Loucy (cell line): ENCODE measurements around the gene RAB27A.

Experiments
- H2AFZ ChIP-seq: fragments of 200-600 bp; sonication (generic); 2 replicates; pipeline ENCODE4 v1.6.0; 2016; ENCODE audit warnings: antibody characterized with exemption, mild to moderate bottlenecking, low read length, moderate library complexity
- H3F3A ChIP-seq: fragments of 200-600 bp; 2 replicates; pipeline ENCODE4 v1.6.0; 2016; ENCODE audit warnings: antibody characterized with exemption, low read depth, mild to moderate bottlenecking
- H3K27me3 ChIP-seq: fragments of 200-600 bp; sonication (generic); 2 replicates; pipeline ENCODE4 v1.6.1; 2014; ENCODE audit warnings: low read length, mild to moderate bottlenecking; ENCODE audit not compliant: insufficient read depth, poor library complexity, severe bottlenecking
- H3K36me3 ChIP-seq: fragments of 200-600 bp; sonication (generic); 2 replicates; pipeline ENCODE4 v1.6.1; 2016; ENCODE audit warnings: low read length; ENCODE audit not compliant: insufficient read depth
- H3K4me1 ChIP-seq: fragments of 200-600 bp; sonication (generic); 2 replicates; pipeline ENCODE4 v1.5.1; 2014; ENCODE audit warnings: low read length, mild to moderate bottlenecking; ENCODE audit not compliant: insufficient read depth, poor library complexity, severe bottlenecking
- H3K4me2 ChIP-seq: fragments of 200-600 bp; sonication (generic); 2 replicates; pipeline ENCODE4 v1.6.0; 2014; ENCODE audit warnings: antibody characterized with exemption, low read length, low read depth, mild to moderate bottlenecking; ENCODE audit not compliant: poor library complexity, severe bottlenecking
- H3K4me3 ChIP-seq: fragments of 200-600 bp; sonication (generic); 2 replicates; pipeline ENCODE4 v1.5.1; 2014; ENCODE audit warnings: low read length, mild to moderate bottlenecking, mixed read lengths; ENCODE audit not compliant: poor library complexity, severe bottlenecking
- H3K79me2 ChIP-seq: fragments of 200-600 bp; sonication (generic); 2 replicates; pipeline ENCODE4 v1.6.1; 2014; ENCODE audit warnings: low read length; ENCODE audit not compliant: insufficient read depth
- H3K9ac ChIP-seq: fragments of 200-600 bp; sonication (generic); 2 replicates; pipeline ENCODE4 v1.6.0; 2014; ENCODE audit warnings: mild to moderate bottlenecking, low read depth, low read length, moderate library complexity; ENCODE audit not compliant: poor library complexity, severe bottlenecking
- H3K9me2 ChIP-seq: fragments of 200-600 bp; sonication (generic); replicated peaks from 2 replicates; pipeline ENCODE4 v1.6.1; 2016; ENCODE audit warnings: low read depth, low read length, mixed read lengths
- H3K9me3 ChIP-seq: fragments of 200-600 bp; sonication (generic); 2 replicates; pipeline ENCODE4 v1.6.1; 2014; ENCODE audit warnings: mild to moderate bottlenecking, antibody characterized with exemption, low read length, low read depth; ENCODE audit not compliant: insufficient read depth
- H4K20me1 ChIP-seq: fragments of 200-600 bp; sonication (generic); 2 replicates; pipeline ENCODE4 v1.6.0; 2014; ENCODE audit warnings: antibody characterized with exemption, low read length, mild to moderate bottlenecking; ENCODE audit not compliant: insufficient read depth, poor library complexity, severe bottlenecking
- EZH2phosphoT487 ChIP-seq: fragments of 200-600 bp; IDR thresholded peaks from 2 replicates; pipeline ENCODE4 v1.6.1; 2018; ENCODE audit warnings: antibody characterized with exemption, mild to moderate bottlenecking, moderate library complexity, borderline replicate concordance
- TF ChIP-seq, protein P1 (sequence below): fragments of 200-600 bp; sonication (generic); conservative IDR thresholded peaks from 2 replicates; pipeline ENCODE4 v1.5.1; 2014; ENCODE audit warnings: mild to moderate bottlenecking, antibody characterized with exemption, low read length

The RAB27A gene

DNA sequence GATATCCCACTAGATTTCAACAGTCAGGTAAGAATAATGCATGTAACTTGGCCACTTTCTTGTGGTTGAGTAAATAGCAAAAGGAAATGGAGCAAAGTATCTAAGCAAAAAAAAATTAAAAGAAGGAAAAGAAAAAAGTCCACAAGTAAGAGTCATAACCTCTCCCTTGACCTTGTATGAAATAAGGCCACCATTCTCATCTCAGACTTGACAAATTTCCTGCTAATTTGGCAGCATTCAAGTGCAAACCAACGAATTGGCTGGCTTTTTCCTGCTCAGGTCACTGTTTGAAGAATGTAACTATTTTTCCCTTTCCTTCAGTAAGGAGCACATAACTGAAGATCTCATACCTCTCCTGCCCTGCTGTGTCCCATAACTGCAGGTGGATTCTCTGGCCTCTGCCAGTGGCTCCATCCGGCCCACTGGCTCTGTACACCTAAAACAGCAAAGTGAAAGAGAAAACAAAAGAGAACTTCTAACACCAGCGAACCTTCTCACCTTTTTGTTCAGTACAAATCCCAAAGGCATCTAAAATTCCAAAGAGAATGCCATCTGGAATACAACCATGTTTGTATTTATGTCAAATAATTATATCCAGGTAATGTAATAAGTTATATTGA lies 59.5 kb downstream of the RAB27A start:
- Histone ChIP-seq H3K36me3 (peaks cover 51% of the 10 kb centered on the region), H3K9me2 (no peaks in the 10 kb centered on the region), H3K79me2 (peaks cover 14% of the 10 kb centered on the region; the same call in 1 of the 2 replicates), H3K27me3 (no peaks in the 10 kb centered on the region), H2AFZ (no peak overlapping the region), H4K20me1 (no peaks in the 10 kb centered on the region), H3K9me3 (no peaks in the 10 kb centered on the region), H3K4me3 (no peak overlapping the region), H3K9ac (peak overlapping the region; percentile 5), H3F3A (peaks cover 2% of the 10 kb centered on the region; the same call in 1 of the 2 replicates), H3K4me1 (peaks cover 31% of the 10 kb centered on the region), H3K4me2 (peak overlapping the region; percentile 4)
- TF ChIP-seq, protein P1, sequence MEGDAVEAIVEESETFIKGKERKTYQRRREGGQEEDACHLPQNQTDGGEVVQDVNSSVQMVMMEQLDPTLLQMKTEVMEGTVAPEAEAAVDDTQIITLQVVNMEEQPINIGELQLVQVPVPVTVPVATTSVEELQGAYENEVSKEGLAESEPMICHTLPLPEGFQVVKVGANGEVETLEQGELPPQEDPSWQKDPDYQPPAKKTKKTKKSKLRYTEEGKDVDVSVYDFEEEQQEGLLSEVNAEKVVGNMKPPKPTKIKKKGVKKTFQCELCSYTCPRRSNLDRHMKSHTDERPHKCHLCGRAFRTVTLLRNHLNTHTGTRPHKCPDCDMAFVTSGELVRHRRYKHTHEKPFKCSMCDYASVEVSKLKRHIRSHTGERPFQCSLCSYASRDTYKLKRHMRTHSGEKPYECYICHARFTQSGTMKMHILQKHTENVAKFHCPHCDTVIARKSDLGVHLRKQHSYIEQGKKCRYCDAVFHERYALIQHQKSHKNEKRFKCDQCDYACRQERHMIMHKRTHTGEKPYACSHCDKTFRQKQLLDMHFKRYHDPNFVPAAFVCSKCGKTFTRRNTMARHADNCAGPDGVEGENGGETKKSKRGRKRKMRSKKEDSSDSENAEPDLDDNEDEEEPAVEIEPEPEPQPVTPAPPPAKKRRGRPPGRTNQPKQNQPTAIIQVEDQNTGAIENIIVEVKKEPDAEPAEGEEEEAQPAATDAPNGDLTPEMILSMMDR: no peak
- no peak for TF ChIP-seq EZH2phosphoT487

DNA sequence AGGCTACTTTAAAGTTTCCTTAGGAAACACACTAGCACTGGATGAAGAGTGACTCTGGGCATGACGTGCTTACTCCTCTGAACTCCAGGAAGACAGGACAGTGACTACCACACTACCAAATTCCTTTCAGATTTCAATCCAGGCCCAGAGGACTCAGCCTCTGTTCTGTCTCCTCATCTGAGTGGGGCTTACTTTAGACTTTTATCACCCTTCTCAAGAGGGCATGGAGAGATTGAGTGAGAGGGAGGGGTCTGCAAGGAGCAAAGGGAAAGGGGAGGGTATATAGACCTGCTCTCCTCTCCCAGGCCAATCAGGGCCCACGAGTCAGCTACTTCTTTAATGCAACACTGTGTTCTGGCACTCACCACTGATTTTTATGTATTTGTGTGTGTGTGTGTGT lies 63.5 kb downstream of the RAB27A start:
- Histone ChIP-seq H3K4me3 (no peak overlapping the region), H3K79me2 (peaks cover 4% of the 10 kb centered on the region; the same call in 1 of the 2 replicates), H3K4me2 (no peak overlapping the region), H3K9me2 (no peaks in the 10 kb centered on the region), H3K9ac (no peak overlapping the region), H3F3A (peaks cover 12% of the 10 kb centered on the region; the same call in 1 of the 2 replicates), H3K27me3 (no peaks in the 10 kb centered on the region), H3K4me1 (peaks cover 71% of the 10 kb centered on the region), H4K20me1 (no peaks in the 10 kb centered on the region), H3K9me3 (no peaks in the 10 kb centered on the region), H2AFZ (no peak overlapping the region), H3K36me3 (peaks cover 35% of the 10 kb centered on the region)
- TF ChIP-seq EZH2phosphoT487: no peak
- TF ChIP-seq, protein P1: no peak

DNA sequence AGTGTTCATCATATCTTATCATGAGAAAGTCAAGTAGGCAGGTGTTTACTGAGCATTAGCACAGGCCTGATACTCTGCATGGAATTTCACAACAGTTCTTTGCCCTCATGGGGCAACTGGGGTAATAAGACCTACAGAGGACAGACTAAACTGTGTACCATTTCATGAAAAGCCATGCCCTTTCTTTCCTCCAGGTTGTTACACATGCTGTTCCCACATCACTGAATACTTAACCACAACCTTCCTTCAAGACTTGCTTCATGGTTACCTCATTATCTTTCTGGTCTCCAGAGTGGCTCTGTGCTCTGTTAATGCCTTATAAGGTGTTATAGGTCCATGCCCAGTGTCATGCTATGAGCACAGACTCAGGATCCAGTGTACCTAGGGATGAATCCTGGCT lies 64.7 kb downstream of the RAB27A start:
- peaks cover 73% of the 10 kb centered on the region for H3K4me1 ChIP-seq
- TF ChIP-seq, protein P1: no peak
- no peak for TF ChIP-seq EZH2phosphoT487
- H3F3A ChIP-seq: peaks cover 16% of the 10 kb centered on the region; the same call in 1 of the 2 replicates
- peak overlapping the region; percentile 42 for H3K9ac ChIP-seq
- H4K20me1 ChIP-seq: no peaks in the 10 kb centered on the region
- H3K36me3 ChIP-seq: peaks cover 37% of the 10 kb centered on the region
- H3K27me3 ChIP-seq: no peaks in the 10 kb centered on the region
- H3K9me2 ChIP-seq: no peaks in the 10 kb centered on the region
- H3K4me2 ChIP-seq: peak overlapping the region; percentile 43
- H3K4me3 ChIP-seq: peak overlapping the region; percentile 2
- H2AFZ ChIP-seq: no peak overlapping the region
- H3K9me3 ChIP-seq: no peaks in the 10 kb centered on the region
- no peaks in the 10 kb centered on the region for H3K79me2 ChIP-seq
